Brain microvascular endothelial cell (primary cell): ENCODE results near the gene ALG6.

Source experiments
- DNase-seq: peaks from one replicate; pipeline ENCODE4 v3.0.0-alpha.2; 2020
- H3K27ac ChIP-seq: fragments of 250-450 bp; sonication (Bioruptor Pico); 2 replicates; pipeline ENCODE4 v1.5.1; 2020; ENCODE audit warnings: mild to moderate bottlenecking, moderate library complexity
- H3K27me3 ChIP-seq: fragments of 250-450 bp; sonication (Bioruptor Pico); replicated peaks from 2 replicates; pipeline ENCODE4 v1.5.1; 2020; ENCODE audit warnings: mild to moderate bottlenecking
- H3K36me3 ChIP-seq: fragments of 250-450 bp; sonication (Bioruptor Pico); replicated peaks from 2 replicates; pipeline ENCODE4 v1.5.1; 2020; ENCODE audit warnings: mild to moderate bottlenecking
- H3K4me3 ChIP-seq: 2 replicates; pipeline ENCODE4 v1.5.1; 2011; ENCODE audit warnings: low read depth, mild to moderate bottlenecking, control low read depth, low read length, moderate library complexity
- in situ Hi-C: cut with HindIII; loops from 2 replicates; pipeline ENCODE4 v1.10.0; 2017; ENCODE audit warnings: low sequenced_read_pairs, low pct_ligation_motif_present
- TF ChIP-seq, protein P1 (sequence below): IDR thresholded peaks from 2 replicates; pipeline ENCODE4 v1.5.1; 2011; ENCODE audit warnings: low read depth, mild to moderate bottlenecking, moderate library complexity, low read length, control low read depth, inconsistent platforms; ENCODE audit errors: missing control alignments

Gene ALG6

DNA sequence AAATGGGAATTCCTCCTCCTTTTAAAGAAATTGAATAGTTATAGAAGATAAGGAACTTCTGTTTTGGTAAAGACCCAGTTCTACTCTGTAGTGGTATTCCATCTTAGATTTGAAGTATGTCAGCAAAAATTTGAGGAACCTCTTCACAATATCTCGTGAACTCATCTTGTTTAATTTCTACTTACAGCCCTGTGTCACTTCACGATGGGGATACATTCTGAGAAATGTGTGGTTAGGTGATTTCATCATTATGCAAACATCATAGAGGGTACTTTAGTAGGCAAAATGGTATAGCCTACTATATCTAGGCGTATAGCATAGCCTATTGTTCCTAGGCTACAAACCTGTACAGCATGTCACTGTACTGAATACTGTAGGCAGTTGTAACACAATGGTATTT is 36.0 kb downstream of the ALG6 start:
- no peaks in the 10 kb centered on the region for H3K27me3 ChIP-seq
- H3K27ac ChIP-seq, result no peak overlapping the region
- no peak for DNase-seq
- no peaks in the 10 kb centered on the region for H3K36me3 ChIP-seq
- TF ChIP-seq, protein P1, sequence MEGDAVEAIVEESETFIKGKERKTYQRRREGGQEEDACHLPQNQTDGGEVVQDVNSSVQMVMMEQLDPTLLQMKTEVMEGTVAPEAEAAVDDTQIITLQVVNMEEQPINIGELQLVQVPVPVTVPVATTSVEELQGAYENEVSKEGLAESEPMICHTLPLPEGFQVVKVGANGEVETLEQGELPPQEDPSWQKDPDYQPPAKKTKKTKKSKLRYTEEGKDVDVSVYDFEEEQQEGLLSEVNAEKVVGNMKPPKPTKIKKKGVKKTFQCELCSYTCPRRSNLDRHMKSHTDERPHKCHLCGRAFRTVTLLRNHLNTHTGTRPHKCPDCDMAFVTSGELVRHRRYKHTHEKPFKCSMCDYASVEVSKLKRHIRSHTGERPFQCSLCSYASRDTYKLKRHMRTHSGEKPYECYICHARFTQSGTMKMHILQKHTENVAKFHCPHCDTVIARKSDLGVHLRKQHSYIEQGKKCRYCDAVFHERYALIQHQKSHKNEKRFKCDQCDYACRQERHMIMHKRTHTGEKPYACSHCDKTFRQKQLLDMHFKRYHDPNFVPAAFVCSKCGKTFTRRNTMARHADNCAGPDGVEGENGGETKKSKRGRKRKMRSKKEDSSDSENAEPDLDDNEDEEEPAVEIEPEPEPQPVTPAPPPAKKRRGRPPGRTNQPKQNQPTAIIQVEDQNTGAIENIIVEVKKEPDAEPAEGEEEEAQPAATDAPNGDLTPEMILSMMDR, result no peak
- in situ Hi-C loops, result no loop called here
- H3K4me3 ChIP-seq, result no peak overlapping the region

DNA sequence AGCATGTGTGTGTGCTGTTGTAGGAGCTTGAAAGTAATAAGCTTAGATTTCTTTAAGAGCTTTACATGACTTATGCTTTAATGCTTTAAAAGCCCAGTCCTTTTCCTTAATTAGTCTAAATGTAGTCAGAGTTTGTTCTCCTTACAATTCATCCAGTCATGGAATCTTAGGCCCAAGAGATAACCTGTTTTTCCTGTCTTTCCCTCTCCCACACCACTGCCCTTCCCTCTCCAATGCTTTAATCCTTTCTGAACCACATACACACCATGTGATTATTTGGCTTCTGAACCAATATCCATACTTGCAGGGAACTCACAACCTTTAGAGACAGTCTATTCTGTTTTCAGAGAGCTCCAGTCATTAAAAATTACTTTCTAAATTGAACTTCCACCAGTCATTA is 37.6 kb downstream of the ALG6 start:
- TF ChIP-seq, protein P1, result no peak
- Histone ChIP-seq H3K4me3 (no peak overlapping the region), H3K27ac (no peak overlapping the region), H3K36me3 (no peaks in the 10 kb centered on the region), H3K27me3 (no peaks in the 10 kb centered on the region)
- in situ Hi-C loops, result no loop called here
- no peak for DNase-seq

DNA sequence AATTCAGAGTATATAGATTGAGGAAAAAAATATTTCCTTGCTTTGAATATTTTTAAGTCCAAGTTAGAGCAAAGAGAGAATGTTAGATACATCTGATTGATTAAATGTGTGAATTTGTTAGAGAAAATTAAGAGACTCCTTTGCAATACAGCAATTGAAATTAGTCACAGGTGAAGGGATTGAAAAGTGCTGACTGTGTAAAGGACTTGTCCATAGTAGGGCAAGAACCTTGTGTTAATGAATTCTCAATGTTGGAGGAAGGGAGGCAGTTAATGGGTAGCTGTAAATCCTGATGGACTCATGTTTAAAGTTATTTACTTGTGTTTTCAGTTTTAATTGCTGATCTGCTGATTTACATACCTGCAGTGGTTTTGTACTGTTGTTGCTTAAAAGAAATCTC is 38.6 kb downstream of the ALG6 start:
- no peak for DNase-seq
- no peaks in the 10 kb centered on the region for H3K27me3 ChIP-seq
- no peak overlapping the region for H3K27ac ChIP-seq
- H3K36me3 ChIP-seq, result no peaks in the 10 kb centered on the region
- in situ Hi-C loops, result no loop called here
- no peak overlapping the region for H3K4me3 ChIP-seq
- TF ChIP-seq, protein P1, result no peak

DNA sequence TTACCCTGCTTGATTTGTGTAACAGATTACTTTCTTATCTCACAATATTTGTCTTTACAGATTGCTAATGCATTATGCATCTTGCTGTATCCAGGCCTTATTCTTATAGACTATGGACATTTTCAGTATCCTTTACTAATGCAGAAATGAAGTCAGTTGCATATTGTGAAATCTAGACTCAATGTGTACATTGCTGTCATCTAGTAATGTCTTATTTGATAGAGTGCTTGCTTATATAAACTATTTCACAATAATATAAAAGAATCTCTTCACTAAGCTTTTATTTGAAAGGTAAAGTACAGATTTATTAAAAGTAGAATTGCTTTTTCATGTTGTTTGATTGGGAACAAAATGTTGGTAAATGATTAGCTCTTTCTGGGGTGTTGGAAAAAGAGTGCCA is 39.6 kb downstream of the ALG6 start:
- H3K36me3 ChIP-seq, result no peaks in the 10 kb centered on the region
- DNase-seq, result no peak
- H3K27ac ChIP-seq, result no peak overlapping the region
- in situ Hi-C loops, result no loop called here
- no peaks in the 10 kb centered on the region for H3K27me3 ChIP-seq
- H3K4me3 ChIP-seq, result no peak overlapping the region
- TF ChIP-seq, protein P1, result no peak

DNA sequence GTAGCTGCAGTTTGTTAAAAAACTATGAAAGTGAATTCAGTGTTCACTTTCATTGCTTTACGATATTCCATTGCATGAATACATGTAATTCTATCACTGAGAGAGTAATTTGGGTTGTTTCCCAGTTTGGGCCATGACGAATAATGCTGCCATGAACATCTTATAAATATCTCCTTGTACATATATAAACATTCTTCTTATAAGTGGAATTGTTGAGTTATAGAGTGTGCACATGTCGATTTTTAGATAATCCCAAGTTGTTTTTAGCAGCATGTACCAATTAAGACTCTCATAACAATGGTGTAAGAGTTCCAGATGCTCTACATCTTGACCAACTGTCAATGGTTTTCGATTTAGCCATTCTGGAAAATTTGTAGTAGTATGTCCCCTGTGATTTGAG is 40.9 kb downstream of the ALG6 start:
- Histone ChIP-seq H3K27me3 (no peaks in the 10 kb centered on the region), H3K27ac (no peak overlapping the region), H3K4me3 (no peak overlapping the region), H3K36me3 (no peaks in the 10 kb centered on the region)
- in situ Hi-C loops, result no loop called here
- no peak for DNase-seq
- TF ChIP-seq, protein P1, result no peak

DNA sequence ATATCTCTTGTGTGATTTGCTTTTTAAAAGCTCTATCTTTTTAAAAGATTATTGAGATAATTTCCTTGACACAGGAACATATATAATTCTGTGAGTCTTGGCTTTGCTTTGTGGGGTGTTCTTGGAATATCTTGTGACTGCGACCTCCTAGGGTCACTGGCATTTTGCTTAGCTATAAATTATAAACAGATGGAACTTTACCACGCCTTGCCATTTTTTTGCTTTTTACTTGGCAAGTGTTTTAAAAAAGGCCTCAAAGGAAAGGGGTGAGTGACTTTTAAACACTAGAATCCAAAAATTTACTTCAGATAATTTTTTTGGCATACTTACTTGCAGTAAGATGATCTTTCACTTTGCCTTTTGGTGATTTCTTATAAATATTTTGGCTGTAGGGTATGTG is 43.6 kb downstream of the ALG6 start:
- no peaks in the 10 kb centered on the region for H3K27me3 ChIP-seq
- in situ Hi-C loops, result no loop called here
- TF ChIP-seq, protein P1, result no peak
- no peak overlapping the region for H3K4me3 ChIP-seq
- H3K36me3 ChIP-seq, result no peaks in the 10 kb centered on the region
- no peak overlapping the region for H3K27ac ChIP-seq
- DNase-seq, result no peak
